Measurements from ENCODE around the gene CHMP2A. TPM values are rescaled to one million over a fixed set of nuclear protein-coding genes. Genes with fewer than 3 reads are reported as not detected.

Gene CHMP2A
- total RNA-seq, 2 donors from 2014 or later, result 22.7 to 66.4 TPM

DNA sequence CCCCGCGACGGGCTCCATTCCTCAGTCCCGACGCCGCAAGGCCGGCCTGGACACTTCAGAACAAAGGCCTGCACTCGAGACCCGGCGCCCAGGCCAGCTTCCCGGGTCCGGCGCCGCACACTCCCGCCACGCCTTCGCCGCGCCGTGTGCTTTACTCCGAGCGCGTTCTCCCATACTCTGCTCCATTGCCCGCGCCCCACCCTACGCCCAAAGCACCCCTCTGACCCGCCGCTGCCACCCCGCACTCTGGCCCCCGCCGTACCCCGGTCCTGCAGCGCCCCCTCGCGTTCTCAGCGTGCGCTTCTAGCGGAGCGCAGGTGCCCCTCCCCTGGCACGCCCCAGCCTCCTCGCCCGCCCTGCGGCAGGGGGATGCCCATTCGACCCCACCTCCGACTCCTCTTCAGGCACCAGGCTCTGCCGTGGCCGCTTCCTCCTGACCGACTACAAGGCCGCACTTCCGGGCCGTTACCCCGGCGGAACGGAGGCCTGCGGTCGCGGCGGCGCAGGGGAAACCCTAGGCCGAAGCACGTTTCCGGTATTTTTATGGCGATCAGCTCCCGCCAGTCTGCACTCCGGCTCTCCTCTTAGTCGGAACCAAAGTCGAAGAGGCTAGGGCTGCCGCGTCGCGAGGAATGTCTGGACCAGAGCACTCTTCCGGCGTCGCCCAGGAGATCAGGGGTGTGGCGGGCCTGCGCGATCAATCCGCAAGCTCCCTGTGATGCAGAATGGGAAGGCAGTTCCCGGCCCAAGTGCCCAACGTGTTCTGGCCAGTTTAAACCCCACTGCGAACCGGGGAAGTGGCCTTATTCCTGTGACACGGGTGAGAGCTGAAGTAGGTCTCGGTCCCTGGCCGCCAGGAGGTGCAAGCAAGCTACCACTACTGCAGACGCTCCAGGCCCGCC is 35.3 kb downstream of the CHMP2A start, which contains the start of gene ZBTB45:
TSS of gene ZBTB45 (minus strand) at position 456 of the 902 bp plus-strand sequence. CDS start 2,137 bp downstream, outside the sequence.
- intact Hi-C loops (cut with DNase I), result no loop called here
- Histone ChIP-seq H3K9me3 (no peaks in the 10 kb centered on the region), H3K4me3 (peak within 1 kb of the TSS; percentile 54 to 72), H3K27ac (peak within 1 kb of the TSS; percentile 87 to 95 (median 91)), H3K4me1 (peaks cover 40% of the 10 kb centered on the region), H3K36me3 (replicated peaks in 1 of 2; ENCODE audit: insufficient read depth in 1 of 2, low read depth in 2 of 2) (peaks cover 0 to 7% of the 10 kb centered on the region in 2 donors), H3K27me3 (no peaks in the 10 kb centered on the region)
- WGBS, 2 donors, result 0% methylated on average over 3 to 85 of the region's 87 CpGs
- DNase-seq (peak; percentile 93 to 96 (median 93)), ATAC-seq (peak; percentile 89)
- TF ChIP-seq POLR2A (IDR thresholded peaks at IDR 0.05) (peak; percentile 43 to 85 (median 75)), CTCF (IDR thresholded peaks at IDR 0.05) (peak; percentile 47 to 92 (median 75))

GRCh38 chr19:58519087-58519354 is 35.9 kb downstream of the CHMP2A start:
- peak overlapping the region; percentile 87 to 95 (median 91) for H3K27ac ChIP-seq
- peak overlapping the region; percentile 54 to 72 for H3K4me3 ChIP-seq
- no peaks in the 10 kb centered on the region for H3K27me3 ChIP-seq
- H3K4me1 ChIP-seq, result peaks cover 44% of the 10 kb centered on the region
- TF ChIP-seq POLR2A (IDR thresholded peaks at IDR 0.05), result no peak
- TF ChIP-seq CTCF (IDR thresholded peaks at IDR 0.05), result peak in 5 of 7 experiments; percentile 15 to 59 (median 36)
- peaks cover 0 to 7% of the 10 kb centered on the region in 2 donors for H3K36me3 ChIP-seq (replicated peaks in 1 of 2; ENCODE audit: insufficient read depth in 1 of 2, low read depth in 2 of 2)
- ATAC-seq, result peak; percentile 44
- no peaks in the 10 kb centered on the region for H3K9me3 ChIP-seq
- intact Hi-C loops (cut with DNase I), result no loop called here
- DNase-seq, result peak; percentile 60 to 69 (median 66)
- 0 to 2% methylated on average over 13 to 14 of the region's 14 CpGs for WGBS, 2 donors

GRCh38 chr19:58518256-58519086 is 36.4 kb downstream of the CHMP2A start:
- Histone ChIP-seq H3K27me3 (no peaks in the 10 kb centered on the region), H3K27ac (peak overlapping the region; percentile 87 to 95 (median 91)), H3K9me3 (no peaks in the 10 kb centered on the region), H3K4me1 (peaks cover 48% of the 10 kb centered on the region), H3K4me3 (peak overlapping the region; percentile 54 to 72), H3K36me3 (replicated peaks in 1 of 2; ENCODE audit: insufficient read depth in 1 of 2, low read depth in 2 of 2) (peaks cover 0 to 7% of the 10 kb centered on the region in 2 donors)
- intact Hi-C loops (cut with DNase I), result no loop called here
- ATAC-seq (no peak), DNase-seq (no peak)
- TF ChIP-seq CTCF (IDR thresholded peaks at IDR 0.05) (peak in 2 of 7 experiments; percentile 61 to 71), POLR2A (IDR thresholded peaks at IDR 0.05) (no peak)
- 8 to 11% methylated on average over 22 of the region's 22 CpGs for WGBS, 2 donors

GRCh38 chr19:58516964-58517833 is 37.7 kb downstream of the CHMP2A start:
- no peak for ATAC-seq
- intact Hi-C loops (cut with DNase I), result no loop called here
- WGBS, 2 donors, result 87 to 89% methylated on average over 49 to 65 of the region's 65 CpGs
- Histone ChIP-seq H3K27ac (no peak overlapping the region), H3K27me3 (no peaks in the 10 kb centered on the region), H3K4me3 (no peak overlapping the region), H3K36me3 (replicated peaks in 1 of 2; ENCODE audit: insufficient read depth in 1 of 2, low read depth in 2 of 2) (peaks cover 0 to 7% of the 10 kb centered on the region in 2 donors), H3K9me3 (no peaks in the 10 kb centered on the region), H3K4me1 (peaks cover 54% of the 10 kb centered on the region)
- DNase-seq, result no peak
- no peak for TF ChIP-seq POLR2A (IDR thresholded peaks at IDR 0.05)
- TF ChIP-seq CTCF (IDR thresholded peaks at IDR 0.05), result no peak
